Measurements from ENCODE around the gene HS3ST4. TPM values are rescaled to one million over a fixed set of nuclear protein-coding genes. Genes with fewer than 3 reads are reported as not detected.

HS3ST4 gene
- total and polyA plus RNA-seq, 2 donors (not counting 1 experiment from before 2014, with no cell fraction given): not detected

DNA sequence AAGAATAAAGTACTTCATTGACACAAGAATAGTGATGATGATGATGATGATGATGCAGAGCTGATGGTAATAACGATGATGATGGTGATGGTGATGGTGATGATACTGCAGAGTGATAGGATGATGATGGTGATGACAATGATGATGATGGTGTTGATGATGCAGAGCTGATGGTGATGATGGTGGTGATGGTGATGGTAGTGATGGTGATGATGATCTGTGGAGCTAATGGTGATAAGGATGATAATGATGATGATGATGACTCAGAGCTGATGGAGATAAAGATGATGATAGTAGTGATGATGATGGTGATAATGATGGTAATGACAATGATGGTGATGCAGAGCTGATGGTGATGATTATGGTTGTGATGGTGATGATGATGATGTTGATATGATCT is 448.1 kb downstream of the HS3ST4 start:
- no peak overlapping the region for H3K4me3 Mint-ChIP-seq
- Histone ChIP-seq H3K27me3 (replicated peaks in 1 of 4; ENCODE audit: control extremely low read depth in 1 of 4, control insufficient read depth in 3 of 4, insufficient read depth in 4 of 4, low read length in 3 of 4) (no peaks in the 10 kb centered on the region), H3K4me2 (replicated peaks; ENCODE audit: low read depth, low read length, poor library complexity, severe bottlenecking) (no peak overlapping the region), H3K36me3 (replicated peaks in 1 of 2; ENCODE audit: control extremely low read depth in 1 of 2, control insufficient read depth in 1 of 2, extremely low read depth in 1 of 2, insufficient read depth in 2 of 2, low read length in 1 of 2) (no peaks in the 10 kb centered on the region), H3K9me3 (ENCODE audit: control extremely low read depth in 1 of 3, control insufficient read depth in 2 of 3, insufficient read depth in 1 of 3, low read length in 2 of 3) (no peaks in the 10 kb centered on the region), H3K4me3 (ENCODE audit: control extremely low read depth in 1 of 5, extremely low read depth in 1 of 5, insufficient read depth in 1 of 5, low read depth in 2 of 5, low read length in 4 of 5) (no peak overlapping the region), H4K20me1 (ENCODE audit: control insufficient read depth, insufficient read depth, low read length, poor library complexity, severe bottlenecking) (no peaks in the 10 kb centered on the region), H3K27ac (ENCODE audit: low read length in 2 of 2) (no peak overlapping the region), H3K9ac (ENCODE audit: low read length) (no peak overlapping the region), H3K4me1 (ENCODE audit: control insufficient read depth in 2 of 2, insufficient read depth in 2 of 2, low read length in 2 of 2) (no peaks in the 10 kb centered on the region), H3K79me2 (ENCODE audit: control insufficient read depth, insufficient read depth, low read length) (no peaks in the 10 kb centered on the region), H2AFZ (ENCODE audit: insufficient read depth, low read depth, low read length, poor library complexity, severe bottlenecking) (no peak overlapping the region)
- H3K4me1 Mint-ChIP-seq: no peaks in the 10 kb centered on the region
- H3K9me3 Mint-ChIP-seq (ENCODE audit: insufficient read depth): no peaks in the 10 kb centered on the region
- intact Hi-C loops (cut with micrococcal nuclease): no loop called here
- ChIA-PET CTCF (no interaction called here), POLR2A (no interaction called here)
- DNase-seq: no peak
- 87% methylated on average over 1 of the region's 1 CpG for WGBS (ENCODE audit: insufficient coverage)
- no peak for ATAC-seq (ENCODE audit: low read depth)
- no peaks in the 10 kb centered on the region for H3K27me3 Mint-ChIP-seq
- TF ChIP-seq, protein P1, sequence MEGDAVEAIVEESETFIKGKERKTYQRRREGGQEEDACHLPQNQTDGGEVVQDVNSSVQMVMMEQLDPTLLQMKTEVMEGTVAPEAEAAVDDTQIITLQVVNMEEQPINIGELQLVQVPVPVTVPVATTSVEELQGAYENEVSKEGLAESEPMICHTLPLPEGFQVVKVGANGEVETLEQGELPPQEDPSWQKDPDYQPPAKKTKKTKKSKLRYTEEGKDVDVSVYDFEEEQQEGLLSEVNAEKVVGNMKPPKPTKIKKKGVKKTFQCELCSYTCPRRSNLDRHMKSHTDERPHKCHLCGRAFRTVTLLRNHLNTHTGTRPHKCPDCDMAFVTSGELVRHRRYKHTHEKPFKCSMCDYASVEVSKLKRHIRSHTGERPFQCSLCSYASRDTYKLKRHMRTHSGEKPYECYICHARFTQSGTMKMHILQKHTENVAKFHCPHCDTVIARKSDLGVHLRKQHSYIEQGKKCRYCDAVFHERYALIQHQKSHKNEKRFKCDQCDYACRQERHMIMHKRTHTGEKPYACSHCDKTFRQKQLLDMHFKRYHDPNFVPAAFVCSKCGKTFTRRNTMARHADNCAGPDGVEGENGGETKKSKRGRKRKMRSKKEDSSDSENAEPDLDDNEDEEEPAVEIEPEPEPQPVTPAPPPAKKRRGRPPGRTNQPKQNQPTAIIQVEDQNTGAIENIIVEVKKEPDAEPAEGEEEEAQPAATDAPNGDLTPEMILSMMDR (IDR thresholded peaks at IDR 0.05): no peak
- TF ChIP-seq EZH2 (IDR thresholded peaks at IDR 0.05; ENCODE audit: borderline replicate concordance, insufficient read depth, low read depth, low read length, poor library complexity, severe bottlenecking): no peak
- H3K27ac Mint-ChIP-seq: no peak overlapping the region

DNA sequence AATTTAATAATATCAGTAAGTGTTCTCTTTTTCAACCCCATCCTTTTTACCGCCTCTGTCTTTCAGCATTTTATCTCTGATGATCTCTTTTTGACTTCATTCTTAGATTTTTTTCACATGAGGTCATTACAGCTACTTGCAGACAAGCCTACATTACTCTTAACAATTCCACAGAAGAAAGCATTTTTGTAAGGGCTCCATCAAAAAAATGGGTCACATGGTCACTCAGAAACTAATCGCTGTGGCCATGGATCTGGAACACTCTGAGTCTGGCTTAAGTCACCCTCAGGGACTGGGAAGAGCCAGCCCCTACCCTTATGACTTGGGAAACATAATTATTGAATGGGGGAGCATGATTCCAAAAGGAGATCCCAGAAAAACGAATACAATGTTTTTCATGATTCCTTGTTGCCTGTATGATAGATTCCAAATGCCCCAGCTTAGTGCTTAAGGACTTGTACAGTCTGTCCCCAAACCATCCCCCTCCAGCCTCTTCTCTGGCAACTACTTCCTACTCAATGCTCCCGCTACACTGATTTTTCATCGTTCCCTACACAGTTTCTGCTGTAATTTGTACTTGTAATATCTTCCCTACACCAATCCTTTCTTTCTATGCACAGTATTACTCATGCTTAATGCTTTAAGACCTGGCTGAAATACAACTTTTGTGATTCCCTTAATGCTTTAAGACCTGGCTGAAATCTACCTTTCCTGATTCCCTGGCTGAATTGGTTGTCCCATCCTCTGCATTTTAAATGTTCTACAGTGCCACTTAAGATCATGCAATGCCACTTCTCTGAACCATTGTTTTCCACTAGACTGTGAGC is 457.8 kb downstream of the HS3ST4 start:
- CTCF ChIA-PET: no interaction called here
- H3K4me3 ChIP-seq (ENCODE audit: control extremely low read depth in 1 of 5, extremely low read depth in 1 of 5, insufficient read depth in 1 of 5, low read depth in 2 of 5, low read length in 4 of 5): no peak overlapping the region

More for the DNA sequence above, 457.8 kb downstream of the HS3ST4 start:
- 75% methylated on average over 4 of the region's 5 CpGs for WGBS (ENCODE audit: insufficient coverage)
- Histone ChIP-seq H3K9ac (ENCODE audit: low read length) (no peak overlapping the region), H3K9me3 (ENCODE audit: control extremely low read depth in 1 of 3, control insufficient read depth in 2 of 3, insufficient read depth in 1 of 3, low read length in 2 of 3) (no peaks in the 10 kb centered on the region), H3K27ac (ENCODE audit: low read length in 2 of 2) (no peak overlapping the region), H4K20me1 (ENCODE audit: control insufficient read depth, insufficient read depth, low read length, poor library complexity, severe bottlenecking) (no peaks in the 10 kb centered on the region), H3K36me3 (replicated peaks in 1 of 2; ENCODE audit: control extremely low read depth in 1 of 2, control insufficient read depth in 1 of 2, extremely low read depth in 1 of 2, insufficient read depth in 2 of 2, low read length in 1 of 2) (no peaks in the 10 kb centered on the region), H3K27me3 (replicated peaks in 1 of 4; ENCODE audit: control extremely low read depth in 1 of 4, control insufficient read depth in 3 of 4, insufficient read depth in 4 of 4, low read length in 3 of 4) (no peaks in the 10 kb centered on the region), H2AFZ (ENCODE audit: insufficient read depth, low read depth, low read length, poor library complexity, severe bottlenecking) (no peak overlapping the region), H3K4me1 (ENCODE audit: control insufficient read depth in 2 of 2, insufficient read depth in 2 of 2, low read length in 2 of 2) (no peaks in the 10 kb centered on the region), H3K79me2 (ENCODE audit: control insufficient read depth, insufficient read depth, low read length) (no peaks in the 10 kb centered on the region), H3K4me2 (replicated peaks; ENCODE audit: low read depth, low read length, poor library complexity, severe bottlenecking) (no peak overlapping the region)
- no peak overlapping the region for H3K27ac Mint-ChIP-seq
- H3K9me3 Mint-ChIP-seq (ENCODE audit: insufficient read depth): peaks cover 3% of the 10 kb centered on the region
- POLR2A ChIA-PET: no interaction called here
- intact Hi-C loops (cut with micrococcal nuclease): no loop called here
- DNase-seq (no peak), ATAC-seq (ENCODE audit: low read depth) (no peak)
- no peak overlapping the region for H3K4me3 Mint-ChIP-seq
- TF ChIP-seq, protein P1 (IDR thresholded peaks at IDR 0.05): no peak
- TF ChIP-seq EZH2 (IDR thresholded peaks at IDR 0.05; ENCODE audit: borderline replicate concordance, insufficient read depth, low read depth, low read length, poor library complexity, severe bottlenecking): no peak
- no peaks in the 10 kb centered on the region for H3K4me1 Mint-ChIP-seq
- no peaks in the 10 kb centered on the region for H3K27me3 Mint-ChIP-seq

Data from B cell (primary cell).